Fibroblast of lung (primary cell): ENCODE results near the gene HSPG2. TPM values are rescaled to one million over a fixed set of nuclear protein-coding genes. Genes with fewer than 3 reads are reported as not detected.
"Not testable (repeated sequence)": the region's sequence is repeated elsewhere in the genome, so short reads cannot be mapped to it uniquely, and the experiment has no call there.

ENCODE experiments used
- DNase-seq, 2 donors: peaks; one replicate each; pipeline versions ENCODE4 v3.0.0 to v3.0.0-alpha.2; 2010; ENCODE audit warnings: low read depth in 2 of 2
- H2AFZ ChIP-seq: 2 replicates; pipeline ENCODE4 v1.5.1; 2012; ENCODE audit warnings: low read length, control low read depth, inconsistent platforms
- H3K27ac ChIP-seq: 2 replicates; pipeline ENCODE4 v1.5.1; 2011; ENCODE audit warnings: low read length, control low read depth; ENCODE audit not compliant: insufficient read depth
- H3K27me3 ChIP-seq: 2 replicates; pipeline ENCODE4 v1.5.1; 2011; ENCODE audit warnings: mild to moderate bottlenecking, low read length; ENCODE audit not compliant: control insufficient read depth, insufficient read depth
- H3K36me3 ChIP-seq: 2 replicates; pipeline ENCODE4 v1.5.1; 2011; ENCODE audit warnings: low read length; ENCODE audit not compliant: control insufficient read depth, insufficient read depth
- H3K4me1 ChIP-seq: 2 replicates; pipeline ENCODE4 v1.5.1; 2011; ENCODE audit warnings: low read length; ENCODE audit not compliant: control insufficient read depth, insufficient read depth; ENCODE audit errors: extremely low read depth
- H3K4me2 ChIP-seq: 2 replicates; pipeline ENCODE4 v1.5.1; 2011; ENCODE audit warnings: low read length, control low read depth; ENCODE audit not compliant: insufficient read depth; ENCODE audit errors: extremely low read depth
- H3K4me3 ChIP-seq, 4 experiments: fragments of 200-600 bp in 1 of 4; sonication (generic) in 1 of 4; replicated peaks in 1 of 4; 2 replicates each; pipeline ENCODE4 v1.5.1; 2011 to 2016; ENCODE audit warnings: low read length in 4 of 4, low read depth in 3 of 4, mild to moderate bottlenecking in 3 of 4, control low read depth in 2 of 4, inconsistent platforms in 1 of 4, mixed read lengths in 1 of 4; ENCODE audit not compliant: insufficient read depth in 1 of 4; ENCODE audit errors: control extremely low read depth in 1 of 4
- H3K79me2 ChIP-seq: 2 replicates; pipeline ENCODE4 v1.5.1; 2012; ENCODE audit warnings: mild to moderate bottlenecking, low read length, inconsistent platforms; ENCODE audit not compliant: control insufficient read depth, insufficient read depth
- H3K9ac ChIP-seq: 2 replicates; pipeline ENCODE4 v1.5.1; 2011; ENCODE audit warnings: mild to moderate bottlenecking, low read length, control low read depth; ENCODE audit not compliant: insufficient read depth
- H3K9me3 ChIP-seq: 2 replicates; pipeline ENCODE4 v1.5.1; 2012; ENCODE audit warnings: low read depth, low read length; ENCODE audit not compliant: control insufficient read depth, insufficient read depth
- H4K20me1 ChIP-seq: 2 replicates; pipeline ENCODE4 v1.5.1; 2011; ENCODE audit warnings: low read length; ENCODE audit not compliant: control insufficient read depth, insufficient read depth; ENCODE audit errors: extremely low read depth
- EZH2 ChIP-seq: IDR thresholded peaks from 2 replicates; pipeline ENCODE4 v1.5.1; 2012; ENCODE audit warnings: low read length, control low read depth, mild to moderate bottlenecking; ENCODE audit errors: missing control alignments
- polyA plus RNA-seq, 2 donors: library from polyadenylated mRNA; depleted of rRNA in 1 of 2; stranded (reverse) in 1 of 2; unstranded in 1 of 2; fragments of >200 nt; gene quantifications; 2 replicates each; pipeline ENCODE4 v1.2.1, GENCODE V29; 2011 to 2012; ENCODE audit warnings: missing spikeins in 1 of 2
- total RNA-seq: library from RNA; depleted of rRNA; stranded (reverse); fragments of >200 nt; gene quantifications from 2 replicates; pipeline ENCODE4 v1.2.1, GENCODE V29; 2014
- TF ChIP-seq, protein P1 (sequence below), 2 donors: IDR thresholded peaks in 1 of 2; conservative IDR thresholded peaks in 1 of 2; 1 replicate in 1 of 2; 2 replicates in 1 of 2; pipeline ENCODE4 v1.5.1; 2011 to 2012; ENCODE audit warnings: low read length in 2 of 2, control low read depth in 1 of 2, inconsistent platforms in 1 of 2, low read depth in 1 of 2, mild to moderate bottlenecking in 1 of 2

The HSPG2 gene
- total and polyA plus RNA-seq, 2 donors (not counting 1 experiment from before 2014, with no cell fraction given), result 40.7 to 88.4 TPM

DNA sequence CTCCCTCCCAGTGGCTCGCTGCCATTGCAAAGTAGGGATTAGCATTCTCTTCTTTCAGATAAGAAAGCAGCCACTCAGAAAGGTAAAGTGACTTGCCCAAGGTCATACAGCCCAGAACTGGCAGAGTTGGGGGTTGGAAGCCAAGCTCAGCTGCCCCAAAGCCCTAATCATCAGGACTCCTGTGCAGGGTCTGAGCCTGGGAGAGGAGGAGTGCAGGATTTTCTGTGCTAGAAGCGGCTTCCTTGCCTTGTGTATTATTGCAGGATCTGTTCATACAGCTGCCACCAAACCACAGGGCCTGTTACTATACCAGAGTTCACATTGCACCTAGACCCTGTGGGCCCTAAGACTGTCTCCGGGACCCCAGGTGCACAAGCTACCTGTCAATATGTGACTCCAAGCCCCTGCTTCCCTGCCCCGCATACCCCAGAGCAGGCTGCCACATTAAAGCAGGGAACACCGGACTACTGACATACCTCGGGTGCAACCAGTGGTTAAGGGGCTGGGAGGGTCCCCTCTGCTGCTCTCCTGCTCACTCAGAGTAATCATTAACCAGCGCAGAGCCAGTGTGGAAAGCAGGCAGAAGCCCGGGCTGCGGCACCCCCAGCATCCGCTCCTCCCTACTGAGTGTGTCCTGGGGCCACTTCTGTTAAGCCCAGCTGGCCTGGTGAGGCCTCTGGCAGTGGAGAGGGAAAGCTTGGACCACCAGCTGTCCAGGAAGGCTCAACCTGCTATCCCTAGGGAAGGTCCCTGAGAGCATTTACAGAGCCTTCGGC is 15.8 kb downstream of the HSPG2 start:
- H4K20me1 ChIP-seq, result no peaks in the 10 kb centered on the region
- H3K4me3 ChIP-seq, result no peak overlapping the region
- no peak overlapping the region for H2AFZ ChIP-seq
- DNase-seq, result no peak
- H3K79me2 ChIP-seq, result peaks cover 63% of the 10 kb centered on the region
- no peak overlapping the region for H3K4me2 ChIP-seq
- TF ChIP-seq EZH2, result no peak
- TF ChIP-seq, protein P1, sequence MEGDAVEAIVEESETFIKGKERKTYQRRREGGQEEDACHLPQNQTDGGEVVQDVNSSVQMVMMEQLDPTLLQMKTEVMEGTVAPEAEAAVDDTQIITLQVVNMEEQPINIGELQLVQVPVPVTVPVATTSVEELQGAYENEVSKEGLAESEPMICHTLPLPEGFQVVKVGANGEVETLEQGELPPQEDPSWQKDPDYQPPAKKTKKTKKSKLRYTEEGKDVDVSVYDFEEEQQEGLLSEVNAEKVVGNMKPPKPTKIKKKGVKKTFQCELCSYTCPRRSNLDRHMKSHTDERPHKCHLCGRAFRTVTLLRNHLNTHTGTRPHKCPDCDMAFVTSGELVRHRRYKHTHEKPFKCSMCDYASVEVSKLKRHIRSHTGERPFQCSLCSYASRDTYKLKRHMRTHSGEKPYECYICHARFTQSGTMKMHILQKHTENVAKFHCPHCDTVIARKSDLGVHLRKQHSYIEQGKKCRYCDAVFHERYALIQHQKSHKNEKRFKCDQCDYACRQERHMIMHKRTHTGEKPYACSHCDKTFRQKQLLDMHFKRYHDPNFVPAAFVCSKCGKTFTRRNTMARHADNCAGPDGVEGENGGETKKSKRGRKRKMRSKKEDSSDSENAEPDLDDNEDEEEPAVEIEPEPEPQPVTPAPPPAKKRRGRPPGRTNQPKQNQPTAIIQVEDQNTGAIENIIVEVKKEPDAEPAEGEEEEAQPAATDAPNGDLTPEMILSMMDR (conservative IDR thresholded peaks at IDR 0.05 in 1 of 2, IDR thresholded peaks at IDR 0.05 in 1 of 2; ENCODE audit: low read depth in 1 of 2, low read length in 2 of 2), result no peak
- H3K9ac ChIP-seq, result no peak overlapping the region
- peaks cover 38% of the 10 kb centered on the region for H3K4me1 ChIP-seq
- H3K27me3 ChIP-seq, result no peaks in the 10 kb centered on the region
- no peaks in the 10 kb centered on the region for H3K9me3 ChIP-seq
- H3K27ac ChIP-seq, result peak overlapping the region; percentile 67
- no peaks in the 10 kb centered on the region for H3K36me3 ChIP-seq

DNA sequence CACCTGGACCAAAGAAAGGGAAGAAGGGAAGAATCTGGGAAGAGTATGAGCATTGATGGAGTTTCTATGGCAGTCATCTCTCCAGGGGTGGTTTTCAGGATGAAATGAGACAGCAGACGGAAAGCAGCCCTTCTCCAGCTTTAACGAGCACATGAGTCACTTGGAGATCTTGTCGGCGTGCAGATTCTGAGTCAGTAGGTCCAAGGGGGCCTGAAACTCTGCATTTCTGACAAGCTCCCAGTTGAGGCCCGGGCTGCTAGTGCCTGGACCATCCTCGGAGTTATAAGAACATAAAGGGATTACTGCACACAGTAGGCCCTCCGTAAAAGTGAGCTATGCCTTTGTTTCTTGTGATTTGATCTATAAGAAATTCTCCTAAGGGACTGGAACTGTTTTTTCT is 17.6 kb downstream of the HSPG2 start:
- peaks cover 37% of the 10 kb centered on the region for H3K4me1 ChIP-seq
- TF ChIP-seq EZH2, result no peak
- TF ChIP-seq, protein P1 (conservative IDR thresholded peaks at IDR 0.05 in 1 of 2, IDR thresholded peaks at IDR 0.05 in 1 of 2; ENCODE audit: low read depth in 1 of 2, low read length in 2 of 2), result no peak
- no peaks in the 10 kb centered on the region for H3K27me3 ChIP-seq
- H3K27ac ChIP-seq, result peak overlapping the region; percentile 67
- H3K36me3 ChIP-seq, result peaks cover 2% of the 10 kb centered on the region
- H3K9ac ChIP-seq, result no peak overlapping the region
- H2AFZ ChIP-seq, result no peak overlapping the region
- H3K9me3 ChIP-seq, result no peaks in the 10 kb centered on the region
- peak; percentile 61 to 85 for DNase-seq
- no peak overlapping the region for H3K4me2 ChIP-seq
- no peaks in the 10 kb centered on the region for H4K20me1 ChIP-seq
- no peak overlapping the region for H3K4me3 ChIP-seq
- peaks cover 51% of the 10 kb centered on the region for H3K79me2 ChIP-seq

DNA sequence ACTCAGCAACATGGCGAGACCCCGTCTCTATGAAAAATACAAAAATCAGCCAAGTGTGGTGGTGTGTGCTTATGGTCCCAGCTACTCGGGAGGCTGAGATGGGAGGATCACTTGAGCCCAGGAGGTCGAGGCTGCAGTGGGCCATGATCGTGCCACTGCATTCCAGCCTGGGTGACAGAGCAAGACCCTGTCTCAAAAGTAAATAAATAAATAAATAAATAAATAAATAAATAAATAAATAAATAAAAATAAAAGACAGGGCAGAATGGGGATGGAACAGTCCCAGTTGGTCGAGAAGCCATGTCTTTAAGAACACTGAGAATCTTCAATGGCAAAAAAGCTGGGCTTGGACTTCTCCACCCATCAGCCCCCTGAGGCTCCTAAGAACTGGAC is 19.9 kb downstream of the HSPG2 start:
- H3K36me3 ChIP-seq, H3K4me3 ChIP-seq, H3K4me2 ChIP-seq, H3K27ac ChIP-seq, H2AFZ ChIP-seq, H3K9me3 ChIP-seq, H4K20me1 ChIP-seq, H3K27me3 ChIP-seq, H3K9ac ChIP-seq, DNase-seq: not testable (repeated sequence)
- Histone ChIP-seq H3K4me1 (peaks cover 32% of the 10 kb centered on the region), H3K79me2 (peaks cover 46% of the 10 kb centered on the region)
